Epithelial cell of proximal tubule (primary cell): Measurements from ENCODE around the gene NUS1. TPM values are rescaled to one million over a fixed set of nuclear protein-coding genes. Genes with fewer than 3 reads are reported as not detected.
"Not testable (repeated sequence)": the region's sequence is repeated elsewhere in the genome, so short reads cannot be mapped to it uniquely, and the experiment has no call there.

Experiments used
- DNase-seq: peaks from one replicate; pipeline ENCODE4 v3.0.0-alpha.2; 2011; ENCODE audit warnings: low read depth
- H3K4me3 ChIP-seq: 2 replicates; pipeline ENCODE4 v1.5.1; 2011; ENCODE audit warnings: low read depth, mild to moderate bottlenecking, low read length
- total RNA-seq: library from RNA; depleted of rRNA; stranded (reverse); fragments of >200 nt; gene quantifications from 2 replicates; pipeline ENCODE4 v1.2.3, GENCODE V29; 2015
- TF ChIP-seq, protein P1 (sequence below): conservative IDR thresholded peaks from 2 replicates; pipeline ENCODE4 v1.5.1; 2012; ENCODE audit warnings: low read depth, mild to moderate bottlenecking, low read length

The NUS1 gene
- total RNA-seq, 1 donor from 2014 or later = 16.5 TPM

DNA sequence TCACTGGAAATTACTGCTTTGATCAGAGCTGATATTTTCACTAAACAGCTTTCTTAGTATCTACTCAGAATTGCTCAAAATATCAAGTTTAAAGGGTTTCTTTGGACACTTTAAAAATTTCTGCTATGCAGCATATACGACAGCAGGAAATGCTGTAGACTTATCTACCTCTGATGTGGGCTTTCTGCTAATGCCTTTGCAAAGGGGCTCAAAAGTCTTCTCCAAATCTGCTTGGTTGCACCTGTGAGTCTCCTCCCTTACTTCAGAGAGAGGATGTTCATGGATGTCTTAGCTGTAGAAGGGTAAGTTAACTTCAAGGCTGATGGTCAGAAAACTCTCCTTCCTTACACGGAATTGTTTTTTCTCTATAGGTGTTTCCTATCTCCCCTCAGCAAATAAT is 19.9 kb upstream of the NUS1 start:
- no peak for DNase-seq
- TF ChIP-seq, protein P1, sequence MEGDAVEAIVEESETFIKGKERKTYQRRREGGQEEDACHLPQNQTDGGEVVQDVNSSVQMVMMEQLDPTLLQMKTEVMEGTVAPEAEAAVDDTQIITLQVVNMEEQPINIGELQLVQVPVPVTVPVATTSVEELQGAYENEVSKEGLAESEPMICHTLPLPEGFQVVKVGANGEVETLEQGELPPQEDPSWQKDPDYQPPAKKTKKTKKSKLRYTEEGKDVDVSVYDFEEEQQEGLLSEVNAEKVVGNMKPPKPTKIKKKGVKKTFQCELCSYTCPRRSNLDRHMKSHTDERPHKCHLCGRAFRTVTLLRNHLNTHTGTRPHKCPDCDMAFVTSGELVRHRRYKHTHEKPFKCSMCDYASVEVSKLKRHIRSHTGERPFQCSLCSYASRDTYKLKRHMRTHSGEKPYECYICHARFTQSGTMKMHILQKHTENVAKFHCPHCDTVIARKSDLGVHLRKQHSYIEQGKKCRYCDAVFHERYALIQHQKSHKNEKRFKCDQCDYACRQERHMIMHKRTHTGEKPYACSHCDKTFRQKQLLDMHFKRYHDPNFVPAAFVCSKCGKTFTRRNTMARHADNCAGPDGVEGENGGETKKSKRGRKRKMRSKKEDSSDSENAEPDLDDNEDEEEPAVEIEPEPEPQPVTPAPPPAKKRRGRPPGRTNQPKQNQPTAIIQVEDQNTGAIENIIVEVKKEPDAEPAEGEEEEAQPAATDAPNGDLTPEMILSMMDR = no peak

DNA sequence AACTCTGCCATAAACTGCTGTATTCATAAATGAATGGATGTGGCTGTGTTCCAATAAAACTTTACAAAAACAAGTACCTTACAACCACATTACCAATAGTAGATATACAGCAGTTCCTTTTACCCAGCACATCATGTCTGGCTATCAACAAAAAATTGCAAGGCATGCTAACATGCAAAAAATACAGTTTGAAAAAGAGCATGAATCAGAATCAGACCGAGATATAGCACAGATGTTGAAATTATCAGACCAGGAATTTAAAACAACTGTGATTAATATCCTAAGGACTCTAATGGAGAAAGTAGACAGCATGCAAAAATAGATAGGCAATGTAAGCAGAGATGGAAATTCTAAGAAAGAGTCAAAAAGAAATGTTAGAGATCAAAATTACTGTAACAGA is 8.4 kb upstream of the NUS1 start:
- TF ChIP-seq, protein P1 = no peak
- no peak for DNase-seq
- H3K4me3 ChIP-seq = no peak overlapping the region

More for the DNA sequence above, 19.9 kb upstream of the NUS1 start:
- no peak overlapping the region for H3K4me3 ChIP-seq

DNA sequence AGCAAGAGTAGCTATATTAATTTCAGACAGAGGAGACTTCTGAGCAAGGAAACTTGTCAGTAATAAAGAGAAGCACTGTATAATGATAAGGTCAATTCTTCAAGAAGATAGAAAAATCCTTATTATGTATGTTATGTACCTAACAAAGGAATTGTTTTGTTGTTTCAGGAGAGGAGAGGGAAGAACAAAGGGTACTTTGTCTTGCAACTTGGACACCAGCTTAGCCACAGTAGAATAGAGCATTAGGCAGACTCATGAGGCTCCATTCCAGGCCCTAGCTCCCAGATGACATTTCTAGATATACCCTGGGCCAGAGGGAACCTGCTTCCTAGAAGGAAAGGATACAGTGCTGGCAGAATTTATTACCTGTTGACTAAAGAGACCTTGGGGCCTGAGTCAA is 6.5 kb upstream of the NUS1 start:
- DNase-seq = no peak
- TF ChIP-seq, protein P1 = no peak
- H3K4me3 ChIP-seq = no peak overlapping the region

DNA sequence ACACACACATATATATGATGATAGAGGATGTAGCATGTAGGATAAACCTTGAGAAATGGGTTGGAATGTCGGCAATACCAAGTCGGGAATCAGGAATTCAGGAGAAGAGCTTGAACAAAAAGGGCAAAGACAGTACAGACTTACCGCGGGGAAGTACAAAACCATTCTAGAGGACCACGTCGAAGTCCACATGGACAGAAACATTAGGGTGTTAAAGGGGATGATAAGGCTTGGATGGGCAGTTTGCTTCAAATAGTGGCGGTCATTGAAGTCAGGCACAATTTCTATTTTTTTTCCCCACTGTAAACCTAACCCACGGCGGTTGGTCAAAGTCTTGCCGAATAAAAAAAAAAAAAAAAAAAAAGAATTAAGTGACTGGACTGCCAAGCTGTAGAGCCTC is 766 bp upstream of the NUS1 start:
- DNase-seq = no peak
- TF ChIP-seq, protein P1 = no peak
- peak overlapping the region; percentile 68 for H3K4me3 ChIP-seq

DNA sequence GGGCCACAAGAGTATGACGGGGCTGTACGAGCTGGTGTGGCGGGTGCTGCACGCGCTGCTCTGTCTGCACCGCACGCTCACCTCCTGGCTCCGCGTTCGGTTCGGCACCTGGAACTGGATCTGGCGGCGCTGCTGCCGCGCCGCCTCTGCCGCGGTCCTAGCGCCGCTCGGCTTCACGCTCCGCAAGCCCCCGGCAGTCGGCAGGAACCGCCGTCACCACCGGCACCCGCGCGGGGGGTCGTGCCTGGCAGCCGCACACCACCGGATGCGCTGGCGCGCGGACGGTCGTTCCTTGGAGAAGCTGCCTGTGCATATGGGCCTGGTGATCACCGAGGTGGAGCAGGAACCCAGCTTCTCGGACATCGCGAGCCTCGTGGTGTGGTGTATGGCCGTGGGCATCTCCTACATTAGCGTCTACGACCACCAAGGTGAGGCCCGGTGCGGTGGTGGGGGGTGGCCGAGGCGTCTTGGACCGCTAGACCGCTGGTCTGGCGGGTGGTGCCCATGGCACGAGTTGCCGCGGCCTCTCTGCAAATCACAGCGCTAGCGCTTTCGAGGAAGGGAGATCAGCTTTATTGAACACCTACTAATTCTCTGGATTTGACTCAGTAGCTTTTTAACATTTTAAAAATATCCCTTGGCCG is 511 bp downstream of the NUS1 start:
- DNase-seq = not testable (repeated sequence)
- peak overlapping the region; percentile 68 for H3K4me3 ChIP-seq

DNA sequence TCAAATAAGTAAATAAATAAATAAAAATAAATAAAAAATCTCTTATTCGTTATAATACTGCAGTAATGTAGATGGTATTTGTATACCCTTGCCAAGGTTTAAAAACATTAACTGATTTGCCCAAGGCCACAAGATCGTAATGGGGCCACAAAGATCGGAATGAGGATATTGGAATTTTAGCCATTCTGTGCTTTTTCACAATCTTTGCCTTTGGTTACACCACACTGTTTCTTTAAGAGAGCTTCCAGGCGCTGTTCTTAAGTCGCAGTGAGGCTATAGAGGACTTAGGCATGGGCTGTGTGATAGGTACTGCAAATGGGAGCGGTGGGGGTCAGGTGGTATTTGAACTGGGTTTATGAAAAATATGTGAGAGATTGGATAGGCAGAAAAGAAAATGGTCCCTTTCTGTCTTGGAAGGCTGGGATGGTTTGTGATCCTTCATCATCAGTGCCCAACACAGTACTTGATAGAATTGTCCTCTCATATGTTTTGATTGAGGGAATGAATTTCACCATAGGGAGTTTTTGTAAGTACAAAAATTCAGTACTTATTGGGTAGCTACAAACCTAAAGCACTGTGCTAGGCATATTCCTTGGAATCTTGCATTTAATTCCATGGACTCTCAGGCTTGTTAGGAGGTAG is 1.4 kb downstream of the NUS1 start:
- no peak for DNase-seq
- H3K4me3 ChIP-seq = peak overlapping the region; percentile 68
- TF ChIP-seq, protein P1 = no peak

DNA sequence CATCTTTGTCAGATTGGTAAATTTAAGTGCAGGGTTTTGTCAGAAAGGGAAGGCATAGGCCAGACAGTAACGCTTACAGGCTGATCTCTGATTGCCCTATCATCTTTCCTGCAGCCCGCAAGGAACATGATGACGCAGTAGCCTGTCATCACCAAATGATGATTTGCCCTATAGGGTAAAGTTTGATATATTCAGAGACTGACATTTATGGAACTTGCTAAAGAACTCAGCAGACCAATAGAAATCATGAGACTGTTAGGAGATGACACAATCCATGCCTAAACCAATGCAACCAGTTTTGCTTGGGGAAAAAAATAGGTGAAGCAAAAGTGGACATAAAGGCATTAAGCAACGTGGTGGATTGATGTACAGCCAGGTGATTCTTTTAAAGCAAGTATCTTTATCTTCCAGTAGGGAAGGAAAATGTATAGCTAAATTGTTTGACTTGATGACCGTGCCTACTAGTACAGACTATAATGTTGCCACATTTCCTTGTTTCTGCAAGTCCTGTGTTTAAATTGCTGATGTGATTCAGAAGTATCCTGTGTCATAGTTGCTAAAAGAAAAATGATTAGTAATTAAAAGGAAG is 2.4 kb downstream of the NUS1 start:
- no peak for DNase-seq
- H3K4me3 ChIP-seq = peak overlapping the region; percentile 18
- TF ChIP-seq, protein P1 = no peak
